RKO (cell line): ENCODE measurements around the gene JMJD7.

Experiments
- DNase-seq: peaks from one replicate; pipeline ENCODE4 v3.0.0-alpha.2; 2016; ENCODE audit warnings: low spot score

The JMJD7 gene

DNA sequence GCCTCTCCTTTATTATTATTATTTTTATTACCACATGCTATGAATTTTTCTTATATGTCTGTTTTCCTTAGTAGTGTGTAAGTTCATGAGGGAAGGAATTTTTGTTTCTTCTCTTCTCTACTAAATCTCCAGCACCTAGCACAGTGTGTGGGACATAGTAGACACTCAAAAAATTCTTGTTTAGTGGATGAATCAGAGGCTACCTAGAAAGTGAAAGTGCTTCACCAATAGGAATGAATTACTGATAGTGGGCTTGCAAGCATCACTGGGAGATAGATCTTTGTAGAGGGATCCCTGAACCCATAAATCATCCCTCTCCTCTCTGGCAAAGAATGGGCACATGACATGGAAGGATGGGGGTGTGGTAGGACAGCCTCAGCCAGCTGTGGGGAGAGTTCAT is 57.4 kb downstream of the JMJD7 start:
- no peak for DNase-seq

DNA sequence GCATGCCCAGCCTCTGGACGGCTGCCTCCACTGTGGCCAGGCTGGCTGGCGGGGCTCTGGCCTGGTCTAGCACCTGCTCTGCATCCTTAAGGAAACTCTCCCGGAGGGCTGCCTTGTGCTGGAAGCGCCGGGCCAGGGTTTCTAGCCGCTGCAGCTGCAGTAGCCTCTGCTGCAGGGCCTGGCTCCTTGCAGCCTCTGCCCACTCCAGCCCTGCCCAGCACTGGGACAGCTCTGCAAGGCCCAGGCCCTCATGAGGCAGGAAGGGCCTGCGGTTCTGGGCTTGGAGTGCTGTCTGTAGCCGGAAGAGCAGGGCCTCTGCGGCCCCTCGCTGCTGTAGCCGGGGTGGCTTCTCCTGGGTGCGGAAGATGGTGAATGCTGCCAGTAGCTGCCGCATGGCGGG is 57.9 kb downstream of the JMJD7 start:
- DNase-seq, result no peak

DNA sequence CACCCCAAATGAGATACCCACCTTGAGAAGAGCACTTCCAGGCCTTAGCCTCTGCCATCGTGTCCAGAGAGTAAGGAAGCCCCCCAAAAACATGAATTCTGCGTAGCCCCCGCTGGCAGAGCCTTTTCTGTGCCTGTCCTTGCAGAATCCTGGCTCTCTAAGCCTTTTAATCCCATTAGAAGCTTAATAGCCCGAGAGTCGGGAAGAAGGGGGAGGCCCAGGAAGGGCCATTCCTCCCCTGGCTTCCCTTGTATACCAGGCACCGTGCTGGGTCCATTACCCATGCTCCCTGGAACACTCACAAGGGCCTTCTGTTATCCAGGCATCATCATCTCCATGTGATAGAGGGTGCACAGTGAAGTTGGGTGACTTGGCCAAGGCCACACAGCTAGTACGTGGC is 58.8 kb downstream of the JMJD7 start:
- no peak for DNase-seq

DNA sequence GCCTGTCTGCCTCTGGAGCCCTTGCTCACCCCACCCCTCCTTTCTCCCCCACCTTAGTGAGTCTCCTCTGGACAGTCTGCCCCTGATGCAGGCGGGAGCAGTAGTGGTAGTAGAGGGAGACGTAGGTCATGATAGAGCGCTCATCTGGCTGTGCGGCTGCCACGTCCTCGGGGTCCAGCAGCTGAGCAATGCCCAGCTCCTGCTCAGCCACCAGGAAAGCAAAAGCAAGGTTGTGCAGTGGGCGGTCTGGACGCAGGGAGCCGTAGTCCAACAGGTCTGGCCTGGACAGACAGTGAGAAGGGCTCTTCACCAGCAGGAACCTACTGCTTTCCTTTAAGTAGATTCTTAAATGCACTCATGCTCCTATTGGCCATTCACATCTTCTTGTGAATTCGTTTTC is 59.3 kb downstream of the JMJD7 start:
- DNase-seq, result no peak
